ENCODE measurements around the gene EML4.
A peak's percentile ranks its signal among the peaks of the same experiment; 100 is the strongest.

The EML4 gene

DNA sequence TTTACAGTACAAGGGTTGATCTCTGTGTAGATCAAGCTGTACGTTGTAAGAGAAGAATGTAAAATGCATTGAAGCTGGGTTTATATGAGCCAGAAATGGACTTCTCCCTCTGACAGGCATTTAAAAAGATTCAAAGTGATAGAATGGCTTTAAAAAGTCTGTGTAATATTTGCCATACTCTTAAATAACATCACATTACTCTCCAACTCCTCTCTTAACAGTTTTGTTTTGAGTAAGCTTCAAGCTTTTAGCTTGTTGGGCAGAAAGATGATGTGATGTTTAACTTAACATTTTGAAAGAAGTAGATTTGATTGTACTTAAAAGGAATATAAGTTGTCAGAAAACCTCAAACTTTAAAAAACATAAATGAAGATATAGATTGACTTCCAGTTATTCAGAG is 119.7 kb downstream of the EML4 start:
- no peak for DNase-seq (ENCODE audit: low read depth)
- TF ChIP-seq CTCF (conservative IDR thresholded peaks at IDR 0.05; ENCODE audit: control insufficient read depth, insufficient read depth, low read depth, low read length), result no peak
- H3K4me3 ChIP-seq (ENCODE audit: control insufficient read depth, low read depth, low read length), result no peak overlapping the region

DNA sequence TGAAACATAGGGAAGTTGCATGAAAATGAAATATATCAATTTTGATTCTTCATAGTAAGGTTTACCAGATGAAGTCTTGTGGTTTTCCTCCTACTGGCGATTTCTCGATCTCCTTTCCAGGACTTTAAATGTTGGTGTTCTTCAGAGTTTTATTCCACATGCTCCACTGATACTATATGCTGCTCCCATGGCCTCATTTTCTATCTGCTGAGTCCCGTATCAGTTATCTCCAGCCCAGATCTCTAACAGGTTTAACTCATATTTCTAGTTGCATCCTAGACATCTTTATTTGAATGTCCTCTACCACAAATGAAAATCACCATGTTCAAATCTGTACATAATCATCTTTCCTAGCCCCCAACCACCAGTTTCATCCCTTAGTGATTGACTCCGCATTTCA is 120.1 kb downstream of the EML4 start:
- DNase-seq (ENCODE audit: low read depth), result no peak
- no peak for TF ChIP-seq CTCF (conservative IDR thresholded peaks at IDR 0.05; ENCODE audit: control insufficient read depth, insufficient read depth, low read depth, low read length)
- no peak overlapping the region for H3K4me3 ChIP-seq (ENCODE audit: control insufficient read depth, low read depth, low read length)

DNA sequence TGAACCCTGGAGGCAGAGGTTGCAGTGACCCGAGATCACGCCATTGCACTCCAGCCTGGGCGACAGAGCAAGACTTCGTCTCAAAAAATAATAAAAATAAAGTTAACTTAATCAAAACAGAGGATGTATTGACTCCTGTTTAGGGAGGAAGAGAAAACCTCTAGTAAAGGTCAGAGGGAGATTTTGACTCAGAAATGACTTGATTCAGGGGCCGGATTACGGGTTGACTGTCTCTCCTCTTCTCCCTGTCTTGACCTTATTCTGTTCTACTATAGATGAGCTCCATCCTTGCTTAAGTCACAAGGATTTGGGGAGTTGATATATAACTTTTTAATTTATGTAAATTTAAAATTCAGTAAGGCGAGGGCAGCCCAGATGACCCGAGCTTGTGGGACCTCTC is 120.9 kb downstream of the EML4 start:
- DNase-seq (ENCODE audit: low read depth), result no peak
- H3K4me3 ChIP-seq (ENCODE audit: control insufficient read depth, low read depth, low read length), result no peak overlapping the region
- TF ChIP-seq CTCF (conservative IDR thresholded peaks at IDR 0.05; ENCODE audit: control insufficient read depth, insufficient read depth, low read depth, low read length), result no peak

DNA sequence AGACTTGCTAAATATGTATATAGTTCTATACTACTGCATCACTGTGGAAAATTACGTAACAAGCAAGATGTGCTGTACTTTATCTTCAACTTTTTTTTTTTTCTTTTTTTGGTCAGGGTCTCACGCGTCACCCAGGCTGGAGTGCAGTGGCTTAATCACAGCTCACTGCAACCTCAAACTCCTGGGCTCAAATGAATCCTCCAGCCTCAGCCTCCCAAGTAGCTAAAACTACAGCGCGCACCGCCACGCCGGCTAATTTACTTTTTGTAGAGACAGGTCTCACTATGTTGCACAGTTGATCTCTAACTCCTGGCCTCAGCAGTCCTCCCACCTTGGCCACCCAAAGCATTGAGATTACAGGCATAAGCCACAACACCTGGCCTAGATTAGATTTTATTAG is 123.9 kb downstream of the EML4 start:
- no peak for TF ChIP-seq CTCF (conservative IDR thresholded peaks at IDR 0.05; ENCODE audit: control insufficient read depth, insufficient read depth, low read depth, low read length)
- DNase-seq (ENCODE audit: low read depth), result no peak
- no peak overlapping the region for H3K4me3 ChIP-seq (ENCODE audit: control insufficient read depth, low read depth, low read length)

DNA sequence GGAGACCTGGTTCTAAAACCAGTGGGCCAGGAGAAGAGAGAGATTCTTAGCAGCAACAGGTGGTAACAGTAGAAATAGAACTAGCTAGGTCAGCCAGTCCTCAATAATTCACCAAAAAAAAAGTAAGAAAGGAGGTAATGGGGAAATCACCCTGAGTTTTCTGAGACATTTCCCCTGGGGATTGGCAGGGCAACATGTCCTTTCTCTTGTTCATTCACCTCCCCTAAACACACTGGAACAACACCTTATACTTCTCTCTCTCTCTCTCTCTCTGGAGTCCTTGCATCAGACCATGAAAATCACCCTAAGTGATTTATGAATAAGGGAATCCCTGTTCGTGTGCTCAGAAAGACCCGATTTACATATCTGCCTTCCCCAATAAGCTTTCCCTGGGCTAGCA is 127.1 kb downstream of the EML4 start:
- TF ChIP-seq CTCF (conservative IDR thresholded peaks at IDR 0.05; ENCODE audit: control insufficient read depth, insufficient read depth, low read depth, low read length), result no peak
- H3K4me3 ChIP-seq (ENCODE audit: control insufficient read depth, low read depth, low read length), result no peak overlapping the region
- DNase-seq (ENCODE audit: low read depth), result no peak

DNA sequence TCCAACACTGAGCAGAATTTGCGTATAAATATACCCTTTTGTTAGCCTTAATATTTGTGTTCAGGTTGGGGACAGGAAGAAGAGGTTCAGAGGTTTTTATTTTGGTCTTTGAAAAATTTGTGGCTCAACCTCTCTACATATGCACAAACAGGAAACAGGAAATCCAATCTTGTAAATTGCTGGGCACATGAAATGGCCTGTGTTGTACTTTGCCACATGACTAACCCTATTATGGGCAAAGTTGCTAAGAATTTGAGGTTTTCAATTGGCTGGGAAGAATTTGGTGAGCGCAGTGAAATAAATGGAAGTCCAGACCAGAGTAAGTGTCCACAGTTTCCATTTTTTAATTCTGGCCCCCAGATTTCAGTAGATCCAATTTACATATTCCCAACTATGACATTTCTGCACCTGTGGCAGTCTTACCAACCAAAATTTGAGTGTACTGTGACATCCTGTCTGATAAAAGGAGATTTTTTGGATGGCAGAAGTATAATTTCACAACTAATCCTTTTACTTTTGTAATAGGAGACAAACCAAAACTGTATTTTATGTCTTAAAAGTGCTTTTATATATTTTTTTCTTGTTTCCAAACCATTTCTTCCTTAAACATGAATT is 128.3 kb downstream of the EML4 start:
- no peak for TF ChIP-seq CTCF (conservative IDR thresholded peaks at IDR 0.05; ENCODE audit: control insufficient read depth, insufficient read depth, low read depth, low read length)
- H3K4me3 ChIP-seq (ENCODE audit: control insufficient read depth, low read depth, low read length), result no peak overlapping the region
- no peak for DNase-seq (ENCODE audit: low read depth)

DNA sequence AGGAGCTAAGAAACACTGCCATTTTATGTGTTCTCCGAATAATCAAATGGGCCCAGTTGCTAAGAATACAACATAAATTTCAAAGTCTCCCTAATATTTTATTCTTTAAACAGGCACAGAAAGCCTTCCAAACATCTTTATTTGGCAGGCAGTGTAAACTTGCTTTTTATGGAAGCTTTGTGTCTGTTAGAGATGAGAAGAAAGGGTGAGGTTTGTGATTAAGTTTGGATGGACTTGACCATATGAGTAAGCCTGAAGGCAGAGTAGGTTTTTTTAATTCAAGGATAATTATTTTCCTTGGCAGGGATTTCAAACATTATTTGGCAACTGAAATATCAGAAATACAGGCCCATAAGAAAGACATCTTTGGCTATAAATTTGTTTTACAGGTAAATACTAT is 129.0 kb downstream of the EML4 start:
- peak; percentile 46 for DNase-seq (ENCODE audit: low read depth)
- TF ChIP-seq CTCF (conservative IDR thresholded peaks at IDR 0.05; ENCODE audit: control insufficient read depth, insufficient read depth, low read depth, low read length), result no peak
- H3K4me3 ChIP-seq (ENCODE audit: control insufficient read depth, low read depth, low read length), result no peak overlapping the region

Measured in fibroblast of mammary gland (primary cell).